Fibroblast of peridontal ligament (primary cell): ENCODE results near the gene MACROH2A1.

Experiments
- DNase-seq: peaks from one replicate; pipeline ENCODE4 v3.0.0-alpha.2; 2010; ENCODE audit errors: extremely low read depth

The MACROH2A1 gene

DNA sequence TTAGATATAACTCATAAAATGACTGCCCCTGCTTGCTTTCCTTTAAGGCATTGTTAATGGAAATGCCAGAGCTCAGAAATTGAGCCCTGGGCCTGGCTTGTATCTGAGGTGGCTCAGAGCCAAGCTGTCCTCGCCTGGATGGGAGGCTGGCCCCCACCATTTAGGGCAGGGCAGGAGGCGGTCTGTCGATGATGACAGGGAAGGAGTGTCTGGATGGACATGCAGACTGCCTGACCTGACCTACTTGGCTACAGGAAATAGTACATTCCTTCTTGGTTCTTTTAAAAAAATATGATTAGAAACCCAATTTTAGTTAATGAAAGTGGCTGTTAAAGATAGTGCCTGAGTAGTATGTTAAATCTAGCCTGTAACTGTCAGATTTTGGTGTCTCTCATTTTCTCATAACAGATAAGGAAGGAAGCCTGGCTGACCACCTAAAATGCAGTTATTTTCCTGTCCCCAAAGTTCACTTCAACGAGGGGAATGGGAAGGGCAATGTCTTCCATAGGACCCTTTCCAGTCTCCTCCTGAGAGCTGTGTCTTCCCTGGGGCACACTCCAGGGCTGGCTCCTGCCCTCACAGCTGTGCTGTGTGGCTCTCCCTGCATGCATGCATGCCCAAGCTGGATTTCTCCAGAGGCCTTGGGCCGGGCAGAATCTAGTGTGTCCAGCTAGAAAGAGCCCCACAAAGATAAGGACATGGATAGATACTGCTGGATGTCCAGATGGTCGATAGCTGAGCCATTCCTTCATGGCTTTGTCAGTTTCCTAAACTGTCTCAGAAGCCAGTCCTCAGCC lies 42.3 kb downstream of the MACROH2A1 start:
- peak; percentile 51 for DNase-seq

DNA sequence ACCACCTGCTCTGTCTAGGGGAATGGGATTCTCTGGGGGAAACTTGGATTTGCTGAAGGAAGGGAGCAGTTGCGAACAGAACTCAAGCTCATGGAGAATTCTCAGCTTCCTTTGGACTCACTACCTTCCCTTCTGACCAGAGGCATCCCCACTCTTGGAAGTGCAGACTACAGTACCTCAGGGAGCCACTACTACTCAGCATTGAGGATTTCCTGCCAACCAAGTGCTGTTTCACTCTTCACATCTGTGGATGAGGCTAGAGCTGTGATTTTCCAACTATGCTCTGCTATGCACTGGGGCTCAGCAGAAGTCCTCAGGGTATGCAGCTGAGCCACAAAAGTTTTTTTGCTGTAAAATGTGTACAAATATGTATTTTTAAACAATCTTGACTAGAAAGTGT lies 43.9 kb downstream of the MACROH2A1 start:
- DNase-seq: peak; percentile 72

DNA sequence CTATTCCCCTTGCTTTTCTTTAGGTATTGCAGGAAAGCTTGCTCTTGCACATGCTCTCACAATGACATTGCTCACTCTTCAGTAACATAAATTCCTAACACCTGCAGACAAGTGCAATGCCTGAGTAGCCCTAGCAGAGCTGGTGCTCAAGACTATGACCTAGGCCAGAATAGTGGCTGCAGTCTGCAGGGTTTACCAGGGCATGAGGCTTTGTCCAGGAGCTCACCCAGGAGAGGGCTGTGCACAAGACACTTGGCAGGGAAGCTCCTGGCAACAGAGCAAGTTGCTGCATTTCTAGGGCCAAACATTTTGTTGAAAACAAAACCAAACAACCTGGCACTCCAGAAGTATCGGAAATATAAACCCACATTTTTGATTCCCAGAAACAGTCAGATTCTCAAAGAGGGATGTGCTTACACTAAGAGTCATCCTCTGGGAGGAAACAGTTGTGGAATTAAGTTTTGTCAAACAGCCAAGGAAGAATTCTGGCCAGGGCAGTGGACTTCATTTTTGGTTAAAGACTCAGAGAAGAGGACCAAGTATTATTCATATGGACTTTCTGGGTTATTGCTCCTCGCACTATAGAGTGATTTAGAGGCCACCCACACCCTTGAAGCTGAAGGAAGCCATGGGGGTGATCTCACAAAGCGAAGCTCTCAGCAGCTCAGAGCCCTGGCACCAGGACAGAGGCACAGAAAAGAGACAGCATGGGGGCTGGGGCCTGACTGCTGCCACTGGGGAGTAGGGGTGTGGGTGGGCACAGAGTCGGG lies 44.9 kb downstream of the MACROH2A1 start:
- peak; percentile 99 for DNase-seq

DNA sequence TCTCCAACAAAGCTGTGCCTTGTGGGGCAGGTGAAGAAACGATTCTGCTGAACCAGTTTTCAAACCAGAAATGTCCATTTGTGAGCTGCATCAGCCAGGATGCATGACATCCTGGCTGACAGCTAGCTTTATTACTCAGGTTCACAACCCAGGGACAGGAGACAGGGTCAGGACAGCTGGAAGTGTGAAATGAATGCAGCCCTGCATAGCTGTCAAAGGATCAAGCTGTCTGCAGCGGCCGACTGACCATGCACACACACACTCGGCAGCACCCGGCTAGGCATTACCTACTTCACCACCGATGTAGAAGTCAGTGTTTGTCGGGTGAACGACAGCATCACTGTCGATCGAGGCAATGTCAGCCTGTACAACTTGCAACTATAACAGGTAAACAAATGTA lies 48.5 kb downstream of the MACROH2A1 start:
- no peak for DNase-seq

DNA sequence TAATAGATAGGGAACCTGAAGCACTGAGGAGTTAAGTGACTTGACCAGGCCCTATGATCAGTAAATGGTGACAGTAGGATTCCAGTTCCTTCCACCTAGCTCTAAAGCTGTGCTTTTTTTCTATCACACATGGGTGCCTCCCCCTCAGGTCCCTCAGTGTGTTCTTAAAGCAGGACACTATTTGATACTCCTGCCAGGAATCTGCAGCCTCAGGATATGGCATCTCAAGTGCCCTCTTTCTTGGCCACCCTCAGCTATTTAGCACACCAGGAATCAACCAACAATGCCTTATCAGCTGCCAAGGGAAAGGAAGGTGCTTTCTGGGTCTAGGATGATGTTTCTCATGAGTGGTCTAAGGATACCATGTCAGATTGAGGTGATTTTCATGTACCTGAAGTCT lies 49.1 kb downstream of the MACROH2A1 start:
- no peak for DNase-seq

DNA sequence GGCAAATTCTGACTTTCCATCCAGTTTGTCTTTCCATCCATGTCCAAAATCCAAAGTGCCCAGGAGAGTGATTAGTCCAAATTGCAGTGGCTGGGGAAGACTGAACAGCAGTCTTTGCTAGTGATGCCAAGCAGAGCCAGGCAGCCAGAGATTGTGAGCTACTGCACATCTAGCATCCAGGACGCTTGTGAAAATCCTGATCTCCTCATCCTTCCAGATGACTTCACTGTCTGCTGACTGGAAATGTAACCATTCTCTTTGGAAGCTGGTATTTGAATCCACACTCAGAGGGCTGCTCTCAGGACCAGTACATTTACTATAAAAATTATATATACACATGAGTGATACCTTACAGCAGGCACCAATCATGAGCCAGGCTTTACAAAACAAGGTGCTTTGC lies 49.6 kb downstream of the MACROH2A1 start:
- DNase-seq: peak; percentile 51

DNA sequence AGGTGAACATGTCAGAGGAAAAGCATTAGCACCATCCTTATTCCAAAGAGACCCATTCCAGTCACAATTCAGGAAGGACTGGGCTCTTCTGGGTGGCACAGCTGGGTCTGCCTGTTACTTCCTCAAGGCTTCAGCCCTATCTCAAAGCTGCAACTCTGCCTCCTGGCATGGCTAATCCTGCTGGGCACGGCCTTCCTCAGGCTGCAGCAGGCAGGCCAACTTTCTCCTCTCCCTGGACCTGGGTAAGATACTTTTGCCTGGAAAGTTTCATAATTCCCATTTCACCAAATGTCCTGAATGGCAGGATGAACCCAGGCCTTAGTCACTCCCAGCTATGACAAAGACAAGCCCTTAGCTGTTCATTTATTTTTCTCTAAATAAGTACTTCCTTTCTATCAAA lies 50.1 kb downstream of the MACROH2A1 start:
- DNase-seq: no peak

DNA sequence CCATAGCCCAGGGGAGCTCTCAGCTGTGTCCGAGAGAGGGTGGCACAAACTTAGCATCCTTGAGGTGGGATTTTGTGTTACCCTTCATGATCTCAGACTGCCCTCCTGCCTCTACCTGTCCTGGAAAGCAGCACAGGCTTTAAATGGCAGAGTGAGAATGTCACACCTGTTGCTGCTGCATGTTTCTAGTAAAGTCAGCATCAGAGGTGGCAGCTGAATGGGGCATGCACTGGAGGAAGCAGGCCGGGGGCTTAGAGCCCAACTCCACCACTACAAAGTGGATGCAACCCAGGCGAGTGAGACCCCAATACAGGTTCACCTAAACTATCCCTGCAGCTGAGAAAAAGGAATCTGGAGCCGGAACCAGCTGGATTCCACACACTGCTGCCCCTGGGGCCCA lies 51.6 kb downstream of the MACROH2A1 start:
- DNase-seq: no peak

DNA sequence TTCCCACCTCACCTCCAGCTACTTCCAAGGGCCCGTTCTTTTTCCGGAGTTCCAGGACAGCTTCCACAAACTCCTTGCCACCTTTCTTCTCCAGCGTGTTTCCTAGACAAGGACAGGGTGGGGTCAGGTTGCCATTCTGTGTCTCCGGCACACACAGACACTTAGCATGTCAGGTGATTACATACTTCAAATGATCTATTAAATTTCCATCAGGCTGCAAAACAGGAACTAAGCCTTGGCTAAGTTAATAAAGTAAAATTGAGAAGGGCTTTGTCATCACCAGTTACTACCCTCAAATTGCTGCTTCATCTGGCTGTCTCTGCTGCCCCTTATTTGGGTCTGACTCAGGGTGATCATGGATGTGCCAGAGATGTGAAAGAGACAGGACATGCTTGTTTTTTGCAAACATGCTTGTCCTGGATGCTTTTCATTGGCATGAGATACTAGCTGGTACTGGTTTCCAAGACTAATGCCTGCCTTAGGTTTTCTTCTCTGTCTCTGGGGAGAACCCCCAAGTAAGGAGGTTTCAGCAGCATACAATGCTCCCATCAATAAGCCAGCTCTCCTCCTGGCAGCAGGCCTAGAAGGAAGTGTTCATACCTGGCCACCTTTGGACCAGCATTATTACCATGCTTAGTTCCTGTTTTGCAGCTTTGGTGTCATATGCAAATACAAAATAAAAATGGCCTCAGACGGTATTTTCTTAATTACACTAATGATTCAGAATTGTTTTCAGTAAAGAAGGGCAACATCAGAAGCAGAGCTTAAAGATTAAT lies 52.9 kb downstream of the MACROH2A1 start:
- no peak for DNase-seq

DNA sequence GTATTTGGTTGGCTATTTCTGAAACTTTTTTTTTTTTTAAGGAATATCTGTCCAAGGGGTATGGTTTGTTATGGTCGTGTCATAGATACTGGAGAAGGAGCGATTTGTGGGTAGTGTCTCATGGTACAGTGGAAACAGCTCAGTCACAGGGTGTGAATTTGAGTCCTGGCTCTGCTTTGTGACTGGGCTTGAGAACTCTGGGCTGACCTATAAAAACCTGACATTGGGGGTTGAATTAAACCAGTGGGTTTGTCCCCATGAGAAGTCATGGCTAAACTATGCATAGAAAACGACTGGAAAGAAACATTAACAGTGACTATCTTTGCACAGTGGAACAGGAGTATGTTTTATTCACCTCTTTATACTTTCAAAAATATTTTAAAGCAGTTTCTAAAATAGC lies 54.7 kb downstream of the MACROH2A1 start:
- peak; percentile 26 for DNase-seq

DNA sequence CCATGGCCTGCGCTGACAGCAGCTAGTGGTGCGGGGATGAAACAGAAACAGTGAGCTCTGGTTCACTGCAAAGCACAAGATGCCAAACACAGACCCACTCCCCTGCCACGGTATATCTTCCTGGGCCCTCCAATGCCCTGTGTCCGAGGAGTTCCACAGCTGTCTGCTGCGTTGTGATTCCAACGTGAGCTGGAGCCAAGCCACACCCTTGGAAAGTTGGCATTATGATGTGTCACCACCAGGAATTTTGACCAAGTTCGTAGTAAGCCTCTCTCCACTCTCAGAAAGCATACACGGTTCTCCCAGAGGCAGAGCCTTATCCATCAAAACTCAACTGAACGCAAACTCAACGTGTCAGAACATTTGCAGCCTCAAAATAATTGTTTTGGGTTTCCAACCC lies 55.6 kb downstream of the MACROH2A1 start:
- DNase-seq: peak; percentile 43

DNA sequence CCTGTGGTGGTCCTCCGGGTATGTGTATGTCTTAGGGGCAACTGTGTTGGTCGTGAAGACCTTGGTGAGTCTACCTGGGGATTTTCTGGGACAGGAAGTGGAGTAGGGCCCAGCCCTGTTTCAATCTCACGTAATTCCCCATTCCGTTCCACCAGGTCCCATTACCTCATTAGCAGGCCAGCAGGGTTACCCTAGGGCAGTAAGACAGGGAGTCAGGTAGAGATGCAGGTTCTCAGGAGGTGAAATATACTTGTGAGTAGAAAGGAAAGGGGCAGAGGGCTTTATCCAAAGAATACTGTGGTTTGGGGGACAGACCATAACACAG lies 56.5 kb downstream of the MACROH2A1 start:
- DNase-seq: no peak

DNA sequence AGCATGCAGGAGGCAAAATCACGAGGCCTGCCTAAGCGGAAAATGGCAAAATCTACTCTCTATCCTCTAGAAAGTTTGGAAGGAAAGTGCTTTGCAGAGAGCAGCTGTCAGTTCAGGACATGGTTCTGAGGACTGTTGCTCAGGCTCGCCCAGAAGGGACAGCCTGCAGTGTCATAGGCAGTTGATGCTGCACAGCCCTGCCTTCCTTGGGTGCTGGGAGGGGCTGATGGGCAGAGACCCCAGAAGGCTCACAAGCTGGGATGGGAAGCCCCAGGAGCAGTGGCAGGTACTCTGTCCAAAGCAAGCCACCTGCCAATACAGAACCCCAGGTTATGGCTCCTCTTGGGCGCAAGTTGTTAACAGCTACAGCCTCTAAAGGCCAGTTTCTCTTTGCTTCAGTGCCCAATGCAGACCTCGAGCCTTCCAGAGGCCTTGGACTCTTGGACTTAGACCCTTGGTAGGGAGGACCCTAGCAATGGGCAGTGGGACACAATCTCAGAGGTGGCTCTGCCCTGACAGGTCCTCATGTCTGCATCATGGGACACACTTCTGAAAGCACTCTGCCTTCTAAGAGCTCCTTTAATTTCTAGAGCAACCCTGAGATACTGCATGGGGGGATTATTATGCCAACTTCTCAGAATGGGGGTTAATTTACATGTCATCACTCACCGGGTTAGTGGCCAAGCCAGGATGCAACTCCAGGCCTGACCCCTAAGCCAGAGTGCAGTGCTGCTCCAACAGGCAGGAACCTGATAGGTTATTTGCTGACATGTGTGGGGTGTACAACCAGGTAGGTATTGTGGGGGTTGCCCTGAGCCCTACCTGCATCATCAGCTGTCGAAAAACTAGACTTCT lies 57.1 kb downstream of the MACROH2A1 start:
- no peak for DNase-seq

DNA sequence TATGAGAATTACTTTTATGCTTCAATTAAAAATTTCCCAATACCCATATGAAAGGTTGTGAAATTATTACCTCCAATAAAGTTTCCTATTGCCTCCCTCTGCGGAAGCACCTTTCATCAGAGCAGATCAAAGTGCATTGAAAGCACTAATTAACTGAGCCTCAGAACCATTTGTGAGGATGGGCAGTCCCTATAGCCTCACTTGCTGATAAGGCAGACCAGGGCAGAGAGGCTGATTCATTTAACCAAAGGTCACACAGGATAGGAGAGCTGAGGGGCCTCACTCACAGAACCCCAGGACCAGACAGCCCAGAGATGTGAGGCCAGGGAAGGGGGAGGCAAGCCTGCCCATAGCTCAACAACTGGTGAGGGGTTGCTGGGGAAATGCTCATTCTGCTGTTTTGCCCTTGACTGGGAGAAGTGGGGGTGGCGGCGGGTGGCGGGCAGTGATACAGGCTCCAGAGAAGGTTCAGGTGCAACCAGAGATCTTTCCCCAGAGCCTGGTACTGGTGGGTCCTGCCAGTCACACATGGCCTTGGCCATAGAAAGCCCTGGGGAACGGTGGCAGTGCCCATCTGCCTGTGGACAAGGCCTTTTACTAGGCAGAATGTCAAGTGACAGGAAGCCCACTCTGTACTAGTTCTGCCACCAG lies 57.9 kb downstream of the MACROH2A1 start:
- DNase-seq: no peak

DNA sequence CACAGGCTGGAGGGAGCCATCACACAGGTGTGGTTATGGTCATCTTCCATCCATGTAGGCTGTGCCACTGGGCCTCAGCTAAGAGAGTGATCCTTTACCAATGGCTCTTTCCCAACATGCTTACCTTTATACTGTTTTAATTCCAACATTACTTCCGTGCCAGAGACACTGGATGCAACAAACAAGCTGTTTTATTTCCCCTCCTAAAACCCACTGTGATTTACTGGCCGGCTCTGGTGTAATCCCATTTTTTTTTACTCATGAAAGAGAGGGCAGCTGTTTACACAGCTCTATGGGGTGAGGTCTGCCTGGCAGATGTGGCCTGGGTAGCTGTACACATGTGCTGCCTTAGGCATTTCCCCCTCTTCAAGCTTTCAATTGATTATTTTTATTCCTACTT lies 58.5 kb downstream of the MACROH2A1 start:
- no peak for DNase-seq

DNA sequence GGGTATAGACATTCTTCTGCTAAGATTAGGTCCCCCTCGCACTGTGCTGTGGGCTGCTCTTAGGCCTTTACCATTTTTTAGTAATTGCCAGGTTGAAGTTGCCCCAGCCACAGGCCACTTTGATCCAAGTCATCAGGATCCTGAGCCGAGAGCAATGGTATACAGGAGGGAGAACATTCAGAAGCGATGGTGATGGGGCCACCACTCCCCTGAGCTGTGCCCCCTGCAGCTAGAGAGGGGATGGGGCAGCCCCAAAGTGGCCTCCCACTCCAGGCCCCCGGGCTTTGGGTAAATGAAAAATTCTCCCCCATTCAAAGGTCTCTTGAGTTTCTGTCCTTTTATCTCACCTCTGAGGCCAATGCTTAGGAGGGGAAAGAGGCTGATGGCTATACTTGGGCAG lies 59.4 kb downstream of the MACROH2A1 start:
- DNase-seq: no peak

DNA sequence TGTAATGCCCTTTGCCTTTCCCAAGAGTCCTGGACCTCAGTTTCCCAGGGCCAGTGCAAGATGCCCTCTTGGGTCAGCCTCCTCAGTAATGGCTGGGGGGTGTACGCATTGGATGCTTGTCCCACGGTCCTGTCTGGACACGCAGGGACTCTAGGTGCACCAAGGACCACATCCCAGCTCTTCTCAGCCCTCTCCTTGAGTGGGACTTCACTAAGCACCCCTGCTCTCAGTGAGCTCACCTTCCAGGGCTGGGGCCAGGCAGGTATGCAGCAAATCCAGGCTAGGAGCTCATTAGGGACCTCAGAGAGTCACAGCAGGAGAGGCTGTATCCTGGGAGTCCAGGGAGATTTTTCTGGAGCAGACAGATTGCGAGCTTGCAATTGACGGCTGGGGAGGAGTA lies 59.8 kb downstream of the MACROH2A1 start:
- DNase-seq: no peak

DNA sequence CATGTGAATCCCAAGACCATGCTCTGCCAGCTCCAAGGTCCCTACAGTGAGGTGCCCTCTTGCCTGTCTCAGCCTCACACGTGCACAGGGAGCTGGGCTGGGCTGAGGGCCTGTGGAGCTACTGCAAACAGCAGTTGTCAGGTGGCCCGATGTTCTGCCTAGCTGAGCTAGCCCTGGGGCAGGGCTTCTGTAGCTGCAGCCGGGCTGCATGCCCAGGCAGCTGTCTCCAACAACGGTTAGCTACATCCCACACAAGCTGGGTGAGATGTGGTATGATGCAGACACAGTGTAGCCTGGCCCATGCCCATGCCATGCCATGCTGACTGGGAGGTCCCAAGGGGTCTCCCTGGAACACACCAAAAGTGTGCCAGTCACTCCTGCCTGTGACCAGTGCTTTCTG lies 62.0 kb downstream of the MACROH2A1 start:
- DNase-seq: no peak

DNA sequence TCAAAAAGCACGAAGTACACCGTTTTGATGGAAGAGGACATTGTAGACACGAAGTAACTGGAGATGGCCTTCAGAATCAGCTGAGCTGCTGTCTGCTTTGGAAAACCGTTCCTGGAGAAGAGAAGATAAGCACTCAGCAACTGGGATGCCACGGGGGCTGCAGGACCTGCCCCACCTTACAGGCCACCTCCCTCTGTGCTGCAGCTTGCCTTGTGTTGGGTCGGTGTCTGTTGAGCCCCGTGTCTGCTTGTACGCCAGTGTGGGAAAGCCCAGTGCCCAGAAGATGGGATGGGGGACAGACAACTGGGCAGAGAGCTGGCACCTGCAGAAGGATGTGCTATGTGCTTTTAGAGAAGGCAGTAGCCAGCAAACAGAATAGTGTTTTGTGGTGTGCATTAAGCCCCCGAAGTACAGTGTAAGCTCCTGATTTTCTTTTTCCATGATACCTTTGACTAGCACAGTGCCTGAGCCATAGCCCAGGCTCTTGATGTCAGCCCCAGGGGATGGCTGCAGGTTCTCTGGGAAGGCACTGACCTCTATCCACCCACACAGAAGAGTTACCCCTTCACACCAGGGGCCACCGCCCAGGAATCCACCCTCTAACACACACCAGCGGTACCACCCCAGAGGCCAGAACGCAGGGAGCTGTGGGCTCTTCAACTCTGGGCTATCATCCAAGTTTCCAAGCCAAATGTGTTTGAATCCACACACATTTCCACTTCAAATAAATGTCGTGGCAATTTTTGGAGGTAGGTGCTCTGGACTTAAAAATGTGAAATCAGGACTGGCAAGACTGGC lies 63.8 kb downstream of the MACROH2A1 start:
- DNase-seq: no peak

DNA sequence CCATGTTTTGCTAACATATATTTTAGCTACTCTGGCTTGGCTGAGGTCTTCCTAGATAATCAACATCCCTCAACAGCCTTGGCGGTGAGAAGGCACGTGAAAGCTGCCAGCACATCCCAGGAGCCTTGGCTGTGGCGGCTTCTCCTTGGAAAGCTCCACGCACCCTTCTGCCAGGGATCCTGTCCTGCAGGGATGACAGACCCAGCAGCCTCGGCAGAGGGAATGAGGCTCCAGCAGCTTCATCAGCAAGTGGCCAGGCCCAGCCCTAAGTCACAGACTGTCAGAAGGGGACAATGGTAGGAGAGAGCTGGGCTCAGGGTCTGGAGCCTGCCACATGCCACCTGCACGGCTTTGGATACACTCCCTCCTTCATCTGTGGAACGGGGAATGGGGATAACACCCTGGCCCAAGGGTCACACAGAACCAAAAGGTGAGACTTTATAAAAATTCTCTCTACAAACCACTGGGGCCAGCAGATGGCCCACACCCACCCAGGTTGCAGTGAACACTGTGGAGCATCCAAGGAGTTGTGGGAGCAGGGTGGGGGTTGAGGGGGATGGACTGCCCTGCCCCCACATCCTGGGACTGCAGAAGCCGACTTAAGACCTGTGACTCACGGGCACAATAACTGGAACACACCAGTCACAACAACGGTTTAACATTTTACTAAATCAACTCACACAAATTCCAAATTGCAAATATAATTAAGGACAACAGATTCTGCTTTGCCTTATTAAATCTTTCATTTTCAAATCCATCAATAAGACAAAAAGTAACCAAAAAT lies 65.1 kb downstream of the MACROH2A1 start:
- no peak for DNase-seq
